Measurements from ENCODE around the gene FCN1.

- TF ChIP-seq CTCF (IDR thresholded peaks at IDR 0.05; ENCODE audit: insufficient read depth, low read length, poor library complexity, severe bottlenecking): no peak
- TF ChIP-seq EZH2phosphoT487 (conservative IDR thresholded peaks at IDR 0.05; ENCODE audit: low read length): no peak
Observed at GRCh38 chr9:134897584-134898170, 20.0 kb downstream of the FCN1 start.

All from SU-DHL-6 (cell line).